GM19452 (cell line): Measurements from ENCODE around the gene DSN1.
"Not testable (repeated sequence)": the region's sequence is repeated elsewhere in the genome, so short reads cannot be mapped to it uniquely, and the experiment has no call there.

Experiments used
- ATAC-seq: cut with Tn5 transposase; IDR thresholded peaks from one replicate; pipeline ENCODE4 v1.9.1; 2021; ENCODE audit not compliant: unreplicated experiment

The DSN1 gene, protein sequence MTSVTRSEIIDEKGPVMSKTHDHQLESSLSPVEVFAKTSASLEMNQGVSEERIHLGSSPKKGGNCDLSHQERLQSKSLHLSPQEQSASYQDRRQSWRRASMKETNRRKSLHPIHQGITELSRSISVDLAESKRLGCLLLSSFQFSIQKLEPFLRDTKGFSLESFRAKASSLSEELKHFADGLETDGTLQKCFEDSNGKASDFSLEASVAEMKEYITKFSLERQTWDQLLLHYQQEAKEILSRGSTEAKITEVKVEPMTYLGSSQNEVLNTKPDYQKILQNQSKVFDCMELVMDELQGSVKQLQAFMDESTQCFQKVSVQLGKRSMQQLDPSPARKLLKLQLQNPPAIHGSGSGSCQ

DNA sequence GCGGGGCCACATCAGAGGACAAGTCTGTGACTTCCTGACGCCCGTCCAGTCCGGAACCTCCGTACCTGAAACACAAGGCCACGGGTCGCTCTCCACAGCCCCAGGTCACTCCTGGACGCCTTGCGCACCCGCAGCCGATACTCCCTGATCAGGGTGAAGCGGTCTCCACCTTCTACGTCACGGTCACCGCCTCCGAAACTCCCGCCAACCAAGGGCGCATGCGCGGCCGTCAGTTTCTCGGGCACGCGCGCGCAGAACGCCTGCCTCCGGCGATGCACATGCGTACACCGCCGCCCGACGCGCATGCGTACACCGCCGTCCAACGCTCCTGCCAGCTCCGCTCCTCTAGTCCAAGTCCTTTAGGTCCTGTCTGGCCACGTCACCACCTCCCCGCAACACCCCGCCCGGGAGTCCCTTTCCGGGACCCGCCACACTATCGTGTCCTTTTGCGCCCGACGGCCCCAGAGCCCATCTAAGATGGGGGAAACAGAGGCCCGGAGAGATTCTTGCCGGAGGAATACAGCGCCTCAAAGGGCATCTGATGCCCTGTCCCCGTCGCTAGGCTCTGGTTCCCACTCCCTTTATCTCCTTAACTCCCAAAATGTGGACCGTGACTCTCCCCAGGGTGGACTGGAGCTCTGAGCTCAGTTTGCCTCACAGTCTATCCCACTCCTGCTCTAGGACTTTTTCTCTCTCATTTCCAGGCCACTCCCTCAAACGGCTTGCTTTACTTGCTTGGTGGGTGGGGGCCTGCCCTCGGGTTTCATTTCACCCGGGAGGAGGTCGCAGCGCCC is at the start of gene DSN1:
Gene DSN1, minus strand, starts transcription at position 167 of the 794 bp plus-strand sequence. CDS start 2,305 bp downstream, outside the sequence.
- ATAC-seq = peak; percentile 81

DNA sequence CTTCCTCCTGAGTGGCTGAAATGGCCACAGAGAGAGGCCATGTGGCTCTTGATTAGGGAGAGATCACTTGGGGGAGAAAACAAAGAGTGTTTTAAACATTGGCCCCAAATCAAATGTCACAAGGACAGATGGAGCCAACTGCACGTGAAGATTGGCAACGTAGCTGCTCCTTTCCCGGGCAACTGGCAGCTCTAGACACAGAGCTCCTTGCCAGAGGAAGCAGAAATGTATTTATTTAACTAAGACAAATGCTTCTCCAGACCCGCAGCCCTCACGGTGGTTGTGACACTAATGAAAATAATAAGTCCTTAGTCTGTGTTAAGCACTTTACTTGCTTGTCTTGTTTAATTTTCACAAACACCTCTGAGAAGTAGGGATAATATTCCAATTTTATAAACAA is 49.6 kb upstream of the DSN1 start:
- ATAC-seq = no peak

DNA sequence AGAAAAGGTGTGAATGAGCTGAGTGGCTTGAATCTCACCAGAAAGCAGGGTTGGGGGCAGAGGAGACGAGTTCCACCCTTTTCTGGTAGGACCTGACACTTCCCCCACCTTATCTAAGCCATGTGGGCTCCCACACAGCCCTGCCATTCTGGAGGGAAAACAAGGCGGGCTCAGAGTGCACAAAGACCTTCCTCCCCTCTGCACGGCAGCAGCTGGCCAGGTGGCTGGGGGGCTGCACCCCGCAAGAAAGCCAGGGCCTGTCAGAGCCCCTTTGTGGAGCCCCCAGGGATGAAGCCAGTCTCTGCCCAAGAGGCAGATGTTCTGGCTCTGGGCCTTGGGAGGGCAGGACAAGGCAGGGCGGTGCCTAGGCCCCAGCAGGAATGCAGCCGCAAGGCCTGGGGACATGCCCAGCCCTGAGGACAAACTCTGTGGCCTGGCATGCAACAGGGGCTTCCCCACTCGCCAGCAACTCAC is 48.4 kb upstream of the DSN1 start:
- ATAC-seq = no peak

DNA sequence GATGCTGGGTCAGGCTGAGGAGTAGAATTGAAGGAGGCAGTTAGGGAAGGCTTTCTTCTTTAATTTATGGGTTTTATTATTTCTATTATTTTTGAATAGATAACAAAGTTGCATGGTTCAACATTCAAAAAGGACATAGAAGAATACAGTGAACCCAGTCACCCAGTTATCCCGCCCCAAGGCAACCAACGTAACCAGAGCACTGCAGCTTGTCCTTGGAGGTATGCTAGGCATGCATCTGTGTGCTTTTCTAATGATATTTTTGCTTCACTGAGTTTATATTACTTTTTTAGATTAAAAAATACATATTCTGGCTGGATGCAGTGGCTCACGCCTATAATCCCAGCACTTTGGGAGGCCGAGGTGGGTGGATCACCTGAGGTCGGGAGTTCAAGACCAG is 47.4 kb upstream of the DSN1 start:
- ATAC-seq = no peak

DNA sequence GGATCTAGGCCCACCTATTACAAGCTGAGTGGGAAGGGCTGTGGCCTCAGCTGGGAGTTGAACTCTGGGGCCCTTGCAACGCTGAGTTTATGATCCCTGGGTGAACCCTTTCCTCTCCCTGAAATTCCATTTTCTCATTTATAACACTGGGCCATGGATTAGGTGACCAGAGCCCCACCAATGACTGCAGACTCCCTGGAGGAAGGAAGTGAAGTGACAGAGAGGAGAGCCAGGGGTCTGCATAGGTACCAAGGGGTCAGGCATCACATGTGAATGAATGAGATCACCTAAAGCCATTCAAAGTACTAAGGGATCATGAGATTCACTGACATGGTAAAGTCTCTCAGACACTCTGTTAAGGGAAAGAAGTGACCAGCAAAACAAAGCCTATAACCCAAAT is 46.5 kb upstream of the DSN1 start:
- ATAC-seq = no peak

DNA sequence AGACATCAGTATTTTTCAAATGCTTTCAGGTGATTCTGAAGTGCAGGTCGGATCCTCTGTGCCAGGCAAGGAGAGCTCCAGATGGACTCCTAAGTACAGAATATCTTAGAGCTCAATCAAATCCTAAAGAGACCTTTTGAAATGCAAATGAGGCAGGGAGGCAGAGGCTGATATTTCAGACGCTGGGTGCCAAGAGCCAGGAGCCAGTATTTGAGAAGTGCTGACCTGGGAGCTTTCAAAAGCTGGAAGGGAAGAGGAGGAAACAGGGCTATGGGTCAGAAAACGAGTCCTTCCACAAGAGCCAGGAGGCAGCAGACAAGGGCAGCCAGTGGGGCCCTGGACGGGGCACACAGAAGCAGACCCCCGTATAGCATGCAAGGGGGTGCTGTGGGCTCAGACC is 46.1 kb upstream of the DSN1 start:
- ATAC-seq = no peak

DNA sequence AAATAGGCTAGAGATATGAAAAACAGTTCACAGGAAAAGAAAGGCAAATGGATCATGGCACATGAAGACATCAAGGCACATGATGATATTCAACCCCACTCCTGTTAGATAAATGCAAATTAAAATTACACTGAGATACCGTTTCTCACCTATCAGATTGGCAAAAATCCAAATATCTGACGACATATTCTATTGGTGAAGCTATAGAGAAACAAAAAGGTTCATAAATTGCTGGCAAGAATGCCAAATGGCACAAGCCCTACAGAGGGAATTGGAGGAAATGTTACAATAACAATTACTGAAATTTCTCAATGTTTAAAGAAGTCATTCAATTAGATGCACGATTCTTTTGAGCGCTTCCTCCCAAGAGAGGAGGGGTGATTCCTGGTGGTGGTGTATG is 45.3 kb upstream of the DSN1 start:
- no peak for ATAC-seq

DNA sequence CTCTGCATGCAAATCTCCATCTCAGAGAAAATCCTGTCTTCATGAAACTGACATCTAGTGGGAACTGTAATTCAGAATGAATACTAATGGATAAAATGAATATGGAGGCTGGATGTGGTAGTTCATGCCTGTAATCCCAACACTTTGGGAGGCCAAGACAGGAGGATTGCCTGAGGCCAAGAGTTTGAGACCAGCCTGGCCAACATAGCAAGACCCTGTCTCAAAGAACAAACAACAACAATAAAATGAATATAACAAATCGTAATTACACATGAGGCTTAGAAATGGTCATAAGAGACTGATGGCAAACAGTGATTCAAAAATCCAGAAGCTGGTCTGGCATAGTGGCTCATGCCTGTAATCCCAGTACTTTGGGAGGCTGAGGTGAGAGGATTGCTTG is 44.6 kb upstream of the DSN1 start:
- no peak for ATAC-seq

DNA sequence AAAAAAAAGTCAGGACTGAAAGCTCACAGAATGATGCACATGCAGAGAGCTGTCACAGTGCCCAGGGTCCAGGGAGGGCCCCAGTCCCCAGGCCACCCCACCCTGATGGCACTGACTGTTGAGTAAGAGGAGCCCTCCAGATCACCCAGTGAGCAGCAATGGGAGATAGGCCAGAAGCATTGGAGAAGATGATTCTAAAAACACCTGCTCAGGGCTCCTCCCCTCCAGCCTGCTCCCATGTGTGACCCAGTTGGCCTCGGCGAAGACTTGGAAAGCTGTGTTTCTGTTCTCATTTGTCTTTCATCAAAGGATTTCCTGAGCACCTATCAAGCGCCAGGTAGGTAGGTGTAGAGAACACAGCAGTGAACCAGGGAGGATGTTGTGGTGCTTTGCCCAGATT is 43.9 kb upstream of the DSN1 start:
- no peak for ATAC-seq

DNA sequence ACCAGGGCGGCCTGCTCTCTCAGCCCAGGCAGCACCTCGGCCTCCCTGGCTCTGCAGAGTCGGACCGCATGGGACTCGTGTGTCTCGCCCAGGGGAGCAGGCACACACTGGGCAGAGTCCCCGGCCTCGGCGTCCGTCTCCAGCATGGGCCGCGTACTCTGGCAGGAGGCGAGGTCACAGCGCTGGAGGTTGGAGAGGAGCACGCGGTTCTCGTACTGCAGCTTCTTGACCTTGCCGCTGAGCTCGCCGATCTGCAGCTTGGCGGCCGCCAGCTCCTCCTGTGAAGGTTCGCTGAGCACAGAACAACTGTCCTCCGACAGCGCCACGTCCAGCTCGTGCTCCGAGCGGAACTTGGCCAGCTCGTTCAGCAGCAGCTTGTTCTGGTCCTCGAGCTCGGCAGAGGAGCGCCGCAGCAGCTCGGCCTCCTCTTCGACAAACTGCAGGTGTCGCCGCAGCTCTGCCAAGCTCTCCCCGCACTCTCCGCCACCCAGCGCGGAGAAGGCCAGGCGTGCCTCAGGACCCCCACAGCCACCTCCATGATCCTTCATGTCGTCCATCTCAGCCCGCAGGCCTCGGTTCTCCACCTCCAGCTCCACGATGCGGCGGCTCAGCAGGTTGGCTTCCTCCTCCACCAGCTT is 42.0 kb upstream of the DSN1 start:
- ATAC-seq = no peak

DNA sequence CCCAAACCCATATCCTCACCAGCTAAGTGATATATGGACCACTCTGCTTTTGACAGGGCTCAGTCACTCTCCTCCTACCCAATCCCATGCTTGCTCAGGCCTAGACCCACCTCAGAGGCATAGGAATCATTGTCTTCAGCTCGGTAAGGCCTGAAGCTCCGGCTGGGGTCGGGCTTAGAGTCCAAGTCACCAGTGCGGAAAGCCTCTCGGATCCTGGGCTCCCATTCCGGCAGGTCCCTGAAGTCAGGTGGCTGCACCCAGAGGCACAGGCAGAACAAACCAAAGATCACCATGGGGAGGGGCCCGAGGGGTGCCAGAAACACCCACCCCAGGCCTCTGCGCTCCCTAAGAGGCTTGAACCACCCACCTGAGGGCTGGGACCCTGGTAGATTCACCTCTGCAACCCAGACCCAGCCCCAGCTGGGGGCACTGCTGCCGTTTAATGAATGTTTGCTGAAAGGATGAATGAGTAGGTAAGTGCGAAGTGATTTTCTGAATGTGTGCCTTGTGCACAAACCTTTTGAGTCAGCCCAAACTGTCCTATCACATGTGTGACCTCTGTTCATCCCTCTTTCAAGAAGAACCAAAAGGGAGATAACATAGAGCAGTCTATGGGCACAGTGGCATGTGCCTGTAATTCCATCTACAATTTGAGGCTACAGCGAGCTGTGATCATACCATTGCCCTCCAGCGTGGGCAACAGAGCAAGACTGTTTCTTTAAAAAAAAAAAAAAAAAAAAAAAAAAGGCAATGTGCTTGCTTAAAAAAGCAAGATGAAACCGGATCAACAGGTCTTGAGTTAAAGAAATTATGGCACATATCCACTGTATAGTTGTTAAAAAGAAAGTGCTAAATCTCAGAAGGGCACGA is 39.3 kb upstream of the DSN1 start:
- no peak for ATAC-seq

DNA sequence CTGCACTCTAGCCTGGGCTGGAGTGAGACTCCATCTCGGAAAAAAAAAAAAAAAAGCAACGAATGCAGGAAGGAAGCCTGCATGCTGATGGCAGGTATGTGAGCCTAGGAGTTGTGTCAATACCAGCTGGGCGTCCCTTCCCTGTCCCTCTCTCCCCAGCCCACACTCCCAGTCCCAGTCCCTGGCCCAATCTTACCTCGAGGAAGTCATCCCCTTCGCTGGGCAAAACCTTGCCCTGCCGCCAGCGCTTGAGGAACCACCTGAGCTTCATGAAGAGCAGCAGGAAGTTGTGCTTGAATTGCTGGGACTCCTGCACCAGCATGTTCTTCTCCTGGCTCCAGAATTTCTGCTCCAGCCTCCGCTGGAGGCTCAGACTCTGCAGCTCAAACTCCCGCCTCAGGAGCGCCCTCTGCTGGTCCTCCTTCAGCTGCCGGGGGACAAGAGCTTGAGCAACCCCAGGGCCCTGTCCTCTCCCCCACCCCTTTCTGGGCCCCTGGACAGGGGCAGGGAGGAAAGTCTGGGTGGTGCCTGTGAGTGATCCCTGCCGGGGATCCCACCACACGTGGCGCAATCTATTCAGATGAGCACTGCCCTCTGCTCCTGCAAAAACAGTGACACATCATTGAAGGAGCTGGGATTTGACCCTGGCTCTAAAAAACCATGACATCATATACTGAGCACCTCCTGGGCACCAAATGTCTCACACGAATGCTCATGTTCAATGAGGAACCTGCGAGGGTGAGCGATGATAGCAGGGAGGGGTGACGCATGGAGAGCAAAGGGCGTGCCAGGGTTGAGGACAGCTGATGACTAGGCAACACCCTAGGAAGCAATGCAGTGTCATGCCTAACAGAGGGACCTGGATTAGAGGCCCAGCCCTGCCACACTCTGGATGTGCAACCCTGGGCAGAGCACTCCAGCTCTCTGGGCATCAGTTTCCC is 35.0 kb upstream of the DSN1 start:
- ATAC-seq = no peak

DNA sequence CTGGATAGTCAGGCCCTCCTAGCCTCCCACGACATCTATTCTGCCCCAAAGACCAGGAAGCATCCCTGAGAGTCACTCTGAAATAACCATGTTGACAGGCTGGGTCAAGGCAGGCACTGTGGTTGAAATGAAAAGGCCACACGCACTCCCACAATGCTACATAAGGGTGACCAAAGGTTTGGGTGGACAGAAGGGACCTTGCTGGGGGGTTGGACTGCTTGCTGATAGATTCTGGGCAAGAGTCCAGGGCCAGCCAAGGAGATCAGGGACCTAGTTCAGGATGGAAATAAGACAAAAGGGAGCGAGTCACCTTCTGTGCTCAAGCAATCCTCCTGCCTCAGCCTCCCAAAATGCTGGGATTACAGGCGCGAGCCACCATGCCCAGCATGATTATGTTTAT is 32.5 kb upstream of the DSN1 start:
- ATAC-seq = no peak

DNA sequence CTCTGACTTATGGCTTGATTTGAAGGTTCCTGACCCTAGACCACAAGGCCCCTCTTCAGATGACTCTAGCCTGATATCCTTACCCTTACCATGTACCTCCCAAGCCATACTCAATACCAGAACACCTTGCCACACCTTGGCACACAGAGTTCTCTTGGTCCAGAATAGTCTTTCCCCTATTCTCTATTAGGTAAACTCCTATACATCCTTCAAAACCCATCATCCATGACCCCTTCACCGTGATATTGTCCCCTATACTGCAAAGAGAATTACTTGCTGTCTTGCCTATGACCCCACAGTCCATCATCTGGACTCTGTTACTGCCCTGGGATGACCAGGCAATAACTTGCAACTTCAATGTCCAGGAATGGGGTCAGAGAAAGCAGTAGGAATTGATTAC is 31.8 kb upstream of the DSN1 start:
- no peak for ATAC-seq

DNA sequence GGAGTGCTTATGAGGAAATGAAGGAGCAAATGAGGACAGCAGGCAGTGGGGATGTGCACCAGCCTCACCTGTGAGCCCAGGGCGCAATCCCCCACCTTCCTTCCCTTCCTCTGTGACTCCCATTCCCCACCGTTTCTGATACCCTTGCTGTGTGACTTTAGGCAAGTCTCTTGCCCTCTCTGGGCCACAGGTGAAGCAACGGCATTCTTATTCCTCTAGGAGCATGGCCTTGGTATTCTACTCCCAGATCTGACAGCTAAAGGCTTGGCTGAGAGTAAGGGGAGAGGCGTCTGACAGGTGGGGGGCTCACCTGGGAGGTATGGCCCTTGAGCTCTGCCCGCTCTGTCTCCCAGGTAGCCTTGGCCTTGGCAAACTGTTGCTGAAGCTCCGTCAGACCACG is 30.9 kb upstream of the DSN1 start:
- ATAC-seq = no peak

DNA sequence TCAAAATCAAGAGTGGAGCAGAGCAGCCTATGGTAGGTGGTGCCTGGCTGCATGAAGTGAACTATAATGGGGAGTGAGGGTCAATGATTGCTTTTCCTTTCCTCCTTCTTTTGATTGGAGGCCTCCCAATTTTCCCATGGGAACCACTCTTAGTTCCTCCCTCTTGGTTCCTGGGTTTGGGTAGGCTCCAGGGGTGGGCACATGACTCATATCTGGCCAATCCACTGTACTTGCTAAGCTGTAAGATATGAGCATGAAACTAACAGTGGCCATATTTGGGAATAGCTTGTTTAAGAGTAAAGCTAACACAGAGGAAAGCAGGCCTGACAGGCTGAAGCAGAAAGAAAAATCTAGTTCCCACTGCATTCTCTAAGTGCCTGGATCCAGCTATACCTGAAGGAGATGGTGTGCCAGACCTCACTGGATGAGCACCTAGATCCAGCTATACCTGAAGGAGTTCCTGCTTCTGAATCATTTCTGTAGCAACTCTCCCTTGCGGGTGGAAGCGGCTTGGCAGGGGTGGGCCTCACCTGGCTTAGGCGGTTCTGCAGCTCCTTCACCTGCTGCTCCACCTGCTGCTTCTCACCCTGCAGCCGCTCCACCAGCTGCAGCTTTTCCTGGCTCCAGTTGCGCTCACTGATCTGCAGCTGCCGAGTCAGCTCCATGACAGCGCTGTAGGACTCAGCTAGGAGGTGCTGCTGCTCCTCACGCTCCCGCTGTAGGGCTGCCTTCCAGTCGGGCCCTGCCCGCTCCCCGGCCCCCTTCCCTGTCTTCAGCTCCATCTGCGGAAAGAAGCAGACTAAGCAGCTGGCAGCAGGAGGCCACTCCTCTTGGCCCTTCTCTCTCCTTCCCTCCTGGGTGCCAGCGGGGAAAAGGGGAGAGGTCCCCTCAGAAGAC is 29.0 kb upstream of the DSN1 start:
- no peak for ATAC-seq

DNA sequence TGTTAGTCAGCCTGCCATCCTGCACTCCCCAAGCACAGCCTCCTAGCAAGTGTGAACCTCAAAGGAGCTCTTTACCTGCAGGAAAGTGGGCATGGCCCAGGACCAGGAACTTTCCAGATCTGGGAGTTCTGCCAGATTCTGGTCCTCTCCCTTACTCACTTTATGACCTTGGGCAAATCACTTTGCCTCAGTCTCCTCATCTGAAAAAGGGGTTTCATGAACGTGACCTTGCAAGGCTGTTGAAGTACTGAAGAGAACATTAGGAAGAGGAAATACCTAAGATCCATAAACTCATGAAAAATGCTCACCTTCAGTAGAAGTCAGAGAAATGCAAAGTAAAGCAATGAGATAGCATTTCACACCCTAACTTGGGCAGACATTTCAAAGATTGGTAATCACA is 26.8 kb upstream of the DSN1 start:
- no peak for ATAC-seq

DNA sequence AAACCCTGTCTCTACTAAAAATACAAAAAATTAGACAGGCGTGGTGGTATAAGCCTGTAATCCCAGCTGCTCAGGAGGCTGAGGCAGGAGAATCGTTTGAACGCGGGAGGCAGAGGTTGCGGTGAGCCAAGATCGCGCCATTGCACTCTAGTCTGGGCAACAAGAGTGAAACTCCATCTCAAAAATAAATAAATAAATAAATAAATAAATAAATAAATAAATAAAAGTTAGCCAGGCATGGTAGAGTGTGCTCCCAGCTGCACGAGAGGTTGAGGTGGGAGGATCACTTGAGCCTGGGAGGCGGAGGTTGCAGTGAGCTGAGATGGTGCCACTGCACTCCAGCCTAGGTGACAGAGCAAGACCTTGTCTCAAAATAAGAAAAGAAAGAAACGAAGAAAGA is 25.8 kb upstream of the DSN1 start:
- ATAC-seq = not testable (repeated sequence)

DNA sequence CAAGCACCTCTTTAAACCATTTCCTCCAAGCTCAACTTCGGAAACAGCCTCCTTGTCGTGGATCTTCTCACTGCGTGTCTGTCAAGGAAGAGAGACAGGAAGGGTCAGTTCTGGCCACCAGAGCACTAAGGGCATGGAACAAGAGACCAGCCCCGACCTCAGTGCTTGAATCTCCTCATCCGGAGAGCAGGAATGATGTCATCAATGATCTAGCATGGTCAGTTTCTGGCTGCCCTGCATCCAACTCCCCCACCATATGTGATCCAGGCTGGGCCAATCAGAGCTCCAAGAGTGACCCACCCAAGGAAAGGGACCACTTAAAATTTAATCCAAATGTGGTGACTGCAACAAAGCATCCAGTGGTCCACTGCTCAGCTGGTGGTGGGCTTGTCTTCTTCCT is 23.3 kb upstream of the DSN1 start:
- no peak for ATAC-seq
